ENCODE results near the gene TMEM63C.

Gene TMEM63C

DNA sequence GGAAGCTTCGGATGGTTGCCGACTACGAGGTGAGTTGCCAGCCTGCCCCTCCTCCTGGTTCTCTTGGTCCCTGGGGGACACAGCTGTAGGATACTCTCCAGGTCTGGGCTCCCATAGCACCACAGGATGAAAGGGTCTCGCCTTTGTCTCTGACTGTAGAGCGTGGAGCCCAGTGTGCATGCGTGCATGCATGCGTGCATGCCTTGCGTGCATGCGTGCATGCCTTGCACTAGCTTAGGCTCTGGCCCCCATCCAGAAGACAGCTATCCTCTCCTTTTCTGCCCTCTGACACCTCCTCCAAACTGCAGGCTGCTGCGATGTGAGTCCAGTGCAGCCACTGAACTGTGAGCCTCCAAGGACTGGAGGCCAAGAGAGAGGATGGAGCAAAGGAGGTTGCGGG is 70.3 kb downstream of the TMEM63C start:
- DNase-seq (ENCODE audit: low read depth, low spot score) = no peak

DNA sequence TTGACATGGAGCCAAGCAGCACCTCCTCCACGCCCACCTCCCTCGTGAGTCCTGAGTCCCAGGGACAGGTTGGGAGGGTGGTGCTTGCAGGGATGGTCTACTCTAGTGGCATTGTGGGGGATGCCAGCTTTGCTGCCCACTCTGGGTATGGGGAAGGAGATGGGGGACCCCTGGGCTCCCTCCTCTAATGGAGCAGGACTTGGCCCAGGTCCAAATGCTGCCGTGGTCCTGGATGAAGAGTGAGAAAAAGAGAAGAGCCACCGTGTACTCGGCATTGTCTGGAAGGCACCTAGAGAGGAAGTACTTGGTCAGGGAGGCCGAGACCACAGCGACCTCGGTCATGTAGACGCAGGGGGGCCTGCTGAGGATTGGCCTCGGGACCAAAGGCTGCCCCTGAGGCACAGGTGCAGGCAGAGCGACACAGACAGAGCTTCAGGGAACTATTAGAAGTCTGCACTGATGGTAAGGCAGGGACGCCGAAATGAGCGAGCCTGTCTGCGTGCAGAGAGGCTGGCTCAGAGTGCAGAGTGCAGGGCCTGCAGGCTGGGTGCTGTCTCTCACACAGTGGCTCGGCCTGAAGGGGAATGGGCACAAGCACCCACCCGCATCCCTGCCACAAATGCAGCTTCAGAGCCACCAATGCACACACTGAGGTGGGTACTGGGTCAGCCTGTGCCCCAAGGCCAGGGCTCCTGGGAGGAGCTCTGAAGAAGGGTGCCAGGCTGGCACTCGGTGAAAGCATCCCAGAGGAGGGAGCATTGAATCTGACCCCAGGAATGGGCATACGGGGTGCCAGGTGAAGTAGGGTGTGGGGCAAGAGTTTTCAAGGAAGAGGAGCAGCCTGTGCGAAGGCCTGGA is 72.0 kb downstream of the TMEM63C start:
- no peak for DNase-seq (ENCODE audit: low read depth, low spot score)

DNA sequence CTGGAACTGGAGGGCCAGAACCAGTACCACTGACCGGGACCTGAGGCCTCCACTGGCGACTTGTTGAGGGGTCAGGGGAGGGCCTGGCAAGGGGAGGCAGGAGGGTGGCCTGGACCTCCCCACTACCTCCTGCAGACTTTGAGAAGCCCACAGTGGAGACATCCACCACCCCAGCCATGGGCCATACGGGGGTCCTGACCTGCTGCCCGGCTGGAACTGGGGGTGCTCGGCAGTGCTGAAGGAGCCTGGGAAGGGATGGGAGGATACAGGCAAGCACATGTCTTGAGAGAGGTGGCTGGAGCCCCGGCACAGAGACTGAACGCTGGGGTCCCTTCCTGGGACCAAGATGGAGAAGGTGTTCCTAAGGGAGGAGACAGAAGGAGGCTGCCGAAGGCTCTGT is 75.1 kb downstream of the TMEM63C start:
- DNase-seq (ENCODE audit: low read depth, low spot score) = no peak

GRCh38 chr14:77257700-77258099 is 76.1 kb downstream of the TMEM63C start:
- DNase-seq (ENCODE audit: low read depth, low spot score) = no peak

DNA sequence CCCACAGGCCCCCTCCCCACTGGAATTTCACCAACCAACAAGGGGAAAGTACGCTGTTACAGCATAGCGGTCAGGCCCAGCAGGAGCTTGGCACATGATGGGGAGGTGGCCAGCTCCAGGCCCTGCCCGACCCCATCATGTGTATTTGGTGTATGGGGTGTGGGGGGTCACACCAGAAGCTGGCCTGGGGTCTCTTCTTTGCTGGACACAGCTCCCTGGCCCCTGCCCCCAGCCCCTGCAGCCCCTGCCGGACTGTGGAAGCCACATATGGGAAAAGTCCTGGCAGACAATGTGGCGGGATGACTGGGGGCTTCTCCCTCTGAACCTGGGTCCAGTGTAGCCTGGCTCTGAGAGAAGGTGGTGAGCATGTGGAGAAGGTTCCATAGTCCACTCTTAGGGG is 77.0 kb downstream of the TMEM63C start:
- DNase-seq (ENCODE audit: low read depth, low spot score) = no peak

- DNase-seq (ENCODE audit: low read depth, low spot score) = no peak
Measured at GRCh38 chr14:77259025-77259715, 77.6 kb downstream of the TMEM63C start.

GRCh38 chr14:77260199-77260598 is 78.6 kb downstream of the TMEM63C start:
- no peak for DNase-seq (ENCODE audit: low read depth, low spot score)

GRCh38 chr14:77260631-77261030 is 79.0 kb downstream of the TMEM63C start:
- DNase-seq (ENCODE audit: low read depth, low spot score) = no peak

DNA sequence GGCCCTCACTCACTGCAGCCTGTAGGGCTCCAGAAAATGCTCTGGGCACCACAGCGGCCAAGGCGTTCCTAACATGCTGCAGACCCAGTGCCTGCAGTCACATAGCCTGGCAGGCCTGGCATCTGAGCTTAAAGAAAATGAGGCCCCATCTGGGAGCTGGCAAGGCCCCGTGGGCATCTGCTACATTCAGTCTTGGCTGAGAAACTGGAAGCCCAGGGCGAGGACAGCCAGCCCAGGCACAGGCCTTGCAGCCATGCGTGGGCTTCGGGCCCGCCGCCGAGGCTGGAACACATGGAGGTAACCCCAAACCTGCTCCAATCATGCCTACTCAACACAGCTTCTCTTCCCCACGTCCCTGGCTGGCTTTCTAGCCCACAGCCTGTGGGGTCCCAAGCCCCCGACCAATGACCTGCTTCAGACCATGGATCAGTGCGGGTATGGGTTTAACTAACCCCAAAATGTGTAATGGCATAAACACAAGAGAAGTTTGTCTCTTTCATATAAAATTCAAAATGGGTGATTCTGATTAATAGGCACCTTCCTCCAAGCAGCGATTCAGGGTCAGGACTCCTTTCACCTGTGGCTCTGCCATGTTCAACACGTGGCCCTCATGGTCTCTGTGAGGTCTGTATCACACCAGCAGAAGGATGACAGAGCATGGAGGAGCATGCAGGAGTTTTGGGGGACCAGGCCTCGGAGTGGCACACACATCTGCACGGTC is 83.0 kb downstream of the TMEM63C start:
- no peak for DNase-seq (ENCODE audit: low read depth, low spot score)

GRCh38 chr14:77265187-77265515 is 83.6 kb downstream of the TMEM63C start:
- DNase-seq (ENCODE audit: low read depth, low spot score) = no peak

DNA sequence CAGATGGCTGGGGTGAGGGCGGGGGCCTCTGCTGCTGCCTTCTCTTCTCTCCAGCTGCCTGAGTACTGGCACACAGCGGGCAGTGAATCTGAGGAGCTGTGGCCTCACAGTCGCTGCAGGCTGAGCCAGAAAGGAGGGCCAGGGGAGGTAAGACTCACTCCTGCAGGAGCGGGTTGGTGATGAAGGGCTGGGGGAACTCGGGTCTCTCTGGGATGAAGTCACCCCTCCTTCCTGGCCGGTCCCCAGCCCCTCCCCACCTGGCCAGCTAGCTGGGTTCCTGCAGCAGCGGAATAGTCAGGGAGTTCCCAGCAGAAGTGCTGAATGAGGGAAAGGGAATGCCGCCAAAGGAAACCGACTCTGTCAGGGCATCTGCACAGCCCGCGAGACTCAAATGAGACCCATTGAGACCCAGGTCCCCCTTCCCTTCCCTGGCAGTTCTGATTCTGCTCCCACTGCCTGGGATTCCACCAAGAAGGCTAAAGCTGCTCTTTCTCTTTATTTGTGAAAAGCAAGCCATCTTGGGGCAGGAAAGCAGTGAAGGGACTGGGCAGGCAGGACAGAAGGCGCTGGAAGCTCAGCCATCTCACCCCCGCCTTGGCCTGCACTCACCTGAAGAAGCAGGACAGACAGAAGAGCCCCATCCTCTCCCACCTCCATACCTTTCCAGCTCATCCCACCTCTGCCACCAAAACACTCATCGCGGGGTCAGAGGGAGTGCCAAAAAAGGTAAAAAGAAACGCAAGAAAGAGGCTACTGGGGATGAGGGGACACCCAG is 84.2 kb downstream of the TMEM63C start:
- DNase-seq (ENCODE audit: low read depth, low spot score) = no peak

GRCh38 chr14:77266336-77266735 is 84.7 kb downstream of the TMEM63C start:
- no peak for DNase-seq (ENCODE audit: low read depth, low spot score)

DNA sequence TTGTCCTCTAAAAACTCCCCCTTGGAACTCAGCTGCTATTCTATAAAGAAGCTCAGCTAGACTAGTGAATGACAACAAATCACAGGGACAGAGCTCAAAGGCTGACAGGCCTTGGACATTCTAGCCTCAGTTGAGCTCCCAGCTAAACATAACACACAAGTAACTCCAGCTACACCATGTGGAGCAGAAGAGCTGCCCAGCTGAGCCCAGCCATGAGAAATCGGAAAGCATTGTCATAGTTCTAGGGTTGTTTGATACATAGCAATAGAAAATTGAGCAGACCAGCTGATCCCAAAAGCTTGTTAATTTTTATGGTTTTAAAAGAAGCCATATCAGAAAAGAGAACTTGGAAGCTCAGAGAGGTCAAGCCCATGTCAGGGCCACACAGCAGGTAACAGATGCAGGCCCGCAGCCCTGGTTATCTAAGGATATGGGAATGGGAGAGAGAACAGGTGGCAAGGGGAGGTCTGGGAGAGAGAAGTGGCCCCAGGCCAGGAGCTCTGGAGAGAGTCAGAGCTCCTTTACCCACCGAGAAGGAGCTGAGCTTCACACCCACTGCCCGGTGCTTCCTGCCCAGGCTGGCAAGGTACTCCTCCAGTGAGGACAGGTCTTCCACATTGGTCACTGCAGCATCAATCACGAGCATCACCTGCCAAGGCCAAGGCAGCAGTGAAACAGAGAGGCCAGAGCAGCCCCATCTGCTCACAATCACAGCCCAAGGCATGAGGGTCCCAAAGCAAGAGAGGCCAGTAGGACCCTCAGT is 86.5 kb downstream of the TMEM63C start:
- no peak for DNase-seq (ENCODE audit: low read depth, low spot score)

DNA sequence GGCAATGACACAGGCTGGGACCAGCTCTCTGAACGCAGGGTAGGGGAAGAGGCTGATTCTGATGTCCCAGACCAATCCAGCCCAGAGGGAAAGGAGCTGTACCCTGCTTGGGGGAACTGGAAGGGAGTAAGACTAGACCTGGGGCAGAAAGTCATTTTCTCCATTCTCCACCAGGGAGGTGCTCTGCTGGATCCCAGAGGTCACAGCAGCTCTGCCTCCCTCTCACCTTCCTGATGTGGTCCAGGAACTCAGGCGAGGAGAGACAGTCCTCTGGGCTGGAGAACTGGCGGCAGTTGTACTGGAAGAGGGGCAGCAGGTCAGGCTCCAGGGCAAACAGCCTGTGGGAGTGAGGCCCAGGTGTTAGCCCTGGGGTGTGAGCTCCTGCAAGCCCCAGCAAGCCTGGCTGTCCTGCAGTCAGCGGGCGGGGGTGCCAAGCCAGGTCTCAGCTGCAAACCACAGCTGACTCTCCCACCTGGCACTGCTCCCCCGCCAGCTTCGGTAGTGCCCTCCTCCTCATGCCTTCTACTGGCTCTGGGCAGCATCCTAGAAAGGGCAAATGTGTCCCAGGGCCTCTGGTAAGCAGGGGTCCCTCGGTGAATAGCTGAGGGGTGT is 87.5 kb downstream of the TMEM63C start:
- DNase-seq (ENCODE audit: low read depth, low spot score) = no peak

DNA sequence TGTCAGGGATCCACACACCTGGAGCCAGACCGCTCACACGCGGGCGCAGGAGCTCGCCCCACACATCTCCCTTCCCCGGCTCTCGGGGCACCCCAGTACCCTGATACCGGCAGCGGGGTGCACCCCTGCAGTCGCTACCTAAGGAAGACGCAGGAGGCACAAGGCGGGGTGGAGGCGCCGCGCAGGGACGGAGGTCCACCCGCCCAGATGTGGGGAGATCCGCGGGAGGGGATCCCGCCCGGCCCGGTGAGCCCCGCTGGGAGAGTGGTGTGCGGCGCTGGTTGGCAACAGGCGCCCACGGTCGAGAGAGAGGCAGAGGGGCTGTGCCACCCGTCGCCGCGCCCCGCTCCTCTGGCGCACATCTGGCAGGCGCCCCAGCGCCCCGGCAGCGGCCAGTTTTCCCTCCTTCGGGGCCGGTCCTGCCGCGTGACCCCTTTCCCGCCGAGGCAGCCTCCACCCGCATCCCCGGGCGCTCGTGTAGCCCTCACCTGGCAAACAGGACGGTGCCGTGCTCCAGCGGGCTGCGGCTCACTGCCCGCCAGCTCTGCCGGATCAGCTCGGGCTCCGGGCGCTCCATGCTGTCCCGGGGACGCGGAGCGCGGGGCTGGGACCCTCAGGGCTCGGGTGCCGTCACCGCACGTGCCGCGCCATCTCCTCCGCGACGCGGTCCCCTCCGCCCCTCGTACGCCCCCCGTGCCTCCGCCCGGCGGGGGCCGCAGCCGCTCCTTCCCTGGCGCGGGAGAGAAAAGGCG is 88.9 kb downstream of the TMEM63C start:
- DNase-seq (ENCODE audit: low read depth, low spot score) = no peak

GRCh38 chr14:77271113-77271710 is 89.6 kb downstream of the TMEM63C start, which contains the start of gene NGB:
NGB (minus strand) TSS chr14:77271206; CDS start chr14:77270937, 269 bp downstream.
- DNase-seq (ENCODE audit: low read depth, low spot score) = no peak

DNA sequence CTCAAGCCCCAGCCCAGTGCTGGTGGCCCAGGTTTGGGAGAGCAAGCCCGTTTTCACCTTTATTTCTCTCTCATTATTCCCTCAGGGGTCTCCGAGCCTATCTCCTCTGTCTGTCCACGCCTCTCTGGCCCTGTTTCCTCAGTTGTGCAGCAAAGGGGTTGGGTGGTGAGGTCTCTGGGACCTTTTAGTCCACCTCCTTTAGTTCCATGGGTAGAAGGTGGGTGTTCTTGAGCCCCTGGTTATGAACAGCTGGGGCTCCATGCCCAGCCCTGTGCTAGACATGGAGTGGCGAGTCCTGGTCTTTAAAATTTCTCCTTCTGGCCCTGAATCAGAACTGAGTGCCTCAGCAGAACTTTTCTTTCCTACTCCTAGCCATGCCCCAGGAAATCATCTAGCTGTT is 90.7 kb downstream of the TMEM63C start:
- no peak for DNase-seq (ENCODE audit: low read depth, low spot score)

- DNase-seq (ENCODE audit: low read depth, low spot score) = no peak
Measured at GRCh38 chr14:77273796-77274195, 92.2 kb downstream of the TMEM63C start.

DNA sequence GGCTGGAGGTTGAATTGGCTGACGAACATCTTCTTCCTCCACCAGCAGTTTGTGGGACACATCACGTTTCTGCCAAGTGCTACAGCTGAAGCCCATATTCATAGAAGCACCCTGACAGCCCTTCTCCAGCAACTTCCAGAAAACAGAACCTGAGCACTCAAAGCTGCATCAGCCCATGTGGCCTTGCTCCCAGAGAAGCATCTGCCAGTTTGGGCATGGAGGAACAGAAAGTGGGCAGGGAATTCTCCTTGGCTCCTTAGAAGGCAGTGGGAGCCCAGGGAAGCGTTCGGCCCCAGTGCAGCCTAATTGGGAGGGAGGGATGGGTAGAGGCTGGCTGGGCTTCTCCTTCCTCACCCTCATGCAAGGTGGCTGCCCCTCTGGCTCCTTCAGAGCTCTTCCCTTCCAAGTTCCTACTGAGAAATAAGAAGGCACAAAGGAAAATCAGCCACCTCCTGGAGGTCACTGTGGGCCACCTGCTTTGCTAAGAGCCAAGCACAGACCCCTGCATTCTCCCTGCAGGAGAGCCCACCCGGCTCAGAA is 93.5 kb downstream of the TMEM63C start:
- no peak for DNase-seq (ENCODE audit: low read depth, low spot score)
